OCI-LY3 (cell line): Measurements from ENCODE around the gene MAN2A1.

Experiments used
- H2AFZ ChIP-seq: fragments of 200-600, 300-600 bp; shearing (Covaris generic); 2 replicates; pipeline ENCODE4 v1.6.0; 2014; ENCODE audit warnings: antibody characterized with exemption, low read depth, low read length
- H3K27ac ChIP-seq: fragments of 200-600, 300-600 bp; sonication (generic); 2 replicates; pipeline ENCODE4 v1.5.1; 2014; ENCODE audit warnings: mild to moderate bottlenecking, low read length, moderate library complexity, mixed read lengths
- H3K27me3 ChIP-seq: fragments of 200-600, 300-600 bp; sonication (generic); 2 replicates; pipeline ENCODE4 v1.6.1; 2014; ENCODE audit warnings: low read depth, low read length, mixed read lengths
- H3K36me3 ChIP-seq: fragments of 200-600, 300-600 bp; sonication (generic); replicated peaks from 2 replicates; pipeline ENCODE3; 2014; ENCODE audit warnings: low read depth, low read length, mixed read lengths
- H3K4me1 ChIP-seq: fragments of 300-600, 200-600 bp; sonication (generic); 2 replicates; pipeline ENCODE4 v1.6.1; 2014; ENCODE audit warnings: low read length, mixed read lengths
- H3K4me2 ChIP-seq: fragments of 200-600, 300-600 bp; sonication (generic); 2 replicates; pipeline ENCODE4 v1.6.1; 2014; ENCODE audit warnings: low read length, mixed read lengths
- H3K4me3 ChIP-seq: fragments of 300-600, 200-600 bp; sonication (generic); 2 replicates; pipeline ENCODE4 v1.5.1; 2014; ENCODE audit warnings: antibody characterized with exemption, mild to moderate bottlenecking, low read length, moderate library complexity
- H3K79me2 ChIP-seq: fragments of 300-600, 200-600 bp; shearing (Covaris generic); 2 replicates; pipeline ENCODE4 v1.6.1; 2014; ENCODE audit warnings: mild to moderate bottlenecking, low read length, mixed read lengths
- H3K9ac ChIP-seq: fragments of 300-600, 200-600 bp; shearing (Covaris generic); 2 replicates; pipeline ENCODE4 v1.6.0; 2014; ENCODE audit warnings: mild to moderate bottlenecking, low read length, moderate library complexity
- H3K9me3 ChIP-seq: fragments of 200-600, 300-600 bp; shearing (Covaris generic); 2 replicates; pipeline ENCODE4 v1.6.1; 2014; ENCODE audit warnings: low read length, mixed read lengths; ENCODE audit not compliant: insufficient read depth
- H4K20me1 ChIP-seq: fragments of 200-600, 300-600 bp; sonication (generic); 2 replicates; pipeline ENCODE4 v1.6.1; 2016; ENCODE audit warnings: low read length, mixed read lengths; ENCODE audit not compliant: insufficient read depth
- CTCF ChIP-seq: fragments of 200-600, 300-600 bp; sonication (generic); IDR thresholded peaks from 2 replicates; pipeline ENCODE4 v1.5.1; 2014; ENCODE audit warnings: antibody characterized with exemption, low read length, low read depth
- EZH2phosphoT487 ChIP-seq: fragments of 200-600 bp; shearing (Covaris generic); IDR thresholded peaks from 2 replicates; pipeline ENCODE4 v1.6.1; 2018; ENCODE audit warnings: antibody characterized with exemption, mixed run types, low read depth

The MAN2A1 gene

GRCh38 chr5:109844148-109844547, 154.4 kb downstream of the MAN2A1 start:
- Histone ChIP-seq H3K4me2 (no peak overlapping the region), H3K79me2 (no peaks in the 10 kb centered on the region), H3K9ac (no peak overlapping the region), H3K4me1 (no peaks in the 10 kb centered on the region), H3K27ac (no peak overlapping the region), H3K27me3 (no peaks in the 10 kb centered on the region), H2AFZ (no peak overlapping the region), H3K4me3 (no peak overlapping the region), H3K36me3 (peaks cover 17% of the 10 kb centered on the region), H3K9me3 (no peaks in the 10 kb centered on the region), H4K20me1 (no peaks in the 10 kb centered on the region)
- TF ChIP-seq CTCF (peak; percentile 30), EZH2phosphoT487 (no peak)

- peaks cover 17% of the 10 kb centered on the region for H3K36me3 ChIP-seq
These were observed 155.0 kb downstream of the MAN2A1 start for GRCh38 chr5:109844695-109845094.

GRCh38 chr5:109848130-109848529, 158.4 kb downstream of the MAN2A1 start:
- H3K4me2 ChIP-seq = no peak overlapping the region
- no peaks in the 10 kb centered on the region for H3K9me3 ChIP-seq
- H3K4me1 ChIP-seq = no peaks in the 10 kb centered on the region
- H3K36me3 ChIP-seq = peaks cover 20% of the 10 kb centered on the region
- no peaks in the 10 kb centered on the region for H4K20me1 ChIP-seq
- H2AFZ ChIP-seq = no peak overlapping the region
- no peaks in the 10 kb centered on the region for H3K79me2 ChIP-seq
- no peaks in the 10 kb centered on the region for H3K27me3 ChIP-seq
- no peak overlapping the region for H3K27ac ChIP-seq
- TF ChIP-seq CTCF (no peak), EZH2phosphoT487 (no peak)
- no peak overlapping the region for H3K4me3 ChIP-seq
- H3K9ac ChIP-seq = no peak overlapping the region

More at GRCh38 chr5:109844695-109845094, 155.0 kb downstream of the MAN2A1 start:
- Histone ChIP-seq H3K4me3 (no peak overlapping the region), H3K4me2 (no peak overlapping the region), H3K79me2 (no peaks in the 10 kb centered on the region), H3K4me1 (no peaks in the 10 kb centered on the region), H3K27ac (no peak overlapping the region), H3K9me3 (no peaks in the 10 kb centered on the region), H3K9ac (no peak overlapping the region), H3K27me3 (no peaks in the 10 kb centered on the region), H4K20me1 (no peaks in the 10 kb centered on the region), H2AFZ (no peak overlapping the region)
- TF ChIP-seq CTCF (no peak), EZH2phosphoT487 (no peak)

GRCh38 chr5:109849478-109850088, 159.9 kb downstream of the MAN2A1 start:
- Histone ChIP-seq H3K4me2 (no peak overlapping the region), H3K27ac (no peak overlapping the region), H3K9ac (no peak overlapping the region), H3K9me3 (no peaks in the 10 kb centered on the region), H3K4me3 (no peak overlapping the region), H4K20me1 (no peaks in the 10 kb centered on the region), H3K27me3 (no peaks in the 10 kb centered on the region), H2AFZ (no peak overlapping the region), H3K36me3 (peaks cover 24% of the 10 kb centered on the region), H3K4me1 (no peaks in the 10 kb centered on the region), H3K79me2 (no peaks in the 10 kb centered on the region)
- no peak for TF ChIP-seq EZH2phosphoT487
- TF ChIP-seq CTCF = no peak
